ENCODE data around the gene BMP10. TPM values are rescaled to one million over a fixed set of nuclear protein-coding genes. Genes with fewer than 3 reads are reported as not detected.

BMP10 gene
- total and polyA plus RNA-seq, 10 of the 15 experiments (the other 5 are each of a cell fraction or from before 2014, with no cell fraction given) = 0.04 TPM; not detected in 9

- peaks cover 0 to 3% of the 10 kb centered on the region in 2 experiments; a peak in 2 of 4 replicates for H3K27me3 ChIP-seq (replicated peaks in 1 of 2; ENCODE audit: control insufficient read depth in 2 of 2, insufficient read depth in 2 of 2, low read length in 1 of 2)
- TF ChIP-seq CHD1 (IDR thresholded peaks at IDR 0.05; ENCODE audit: low read depth, low read length) = no peak
- no peak for TF ChIP-seq ZBTB33 (IDR thresholded peaks at IDR 0.05)
- no peak for TF ChIP-seq ELK1 (IDR thresholded peaks at IDR 0.05; ENCODE audit: low read depth, low read length)
- H3K27ac ChIP-seq (ENCODE audit: control insufficient read depth, insufficient read depth) = no peak overlapping the region
- no peaks in the 10 kb centered on the region for H3K36me3 ChIP-seq (ENCODE audit: control insufficient read depth in 2 of 2, insufficient read depth in 2 of 2, low read length in 1 of 2)
- SMC1A ChIA-PET (ENCODE audit: uncharacterized antibody, unreplicated experiment) = interaction anchor here (1.4 kb wide), 1 partner anchor 14 kb away, joined by 3 read pairs; no protein-coding TSS in a partner anchor
- POLR2A ChIA-PET = no interaction called here
- no peaks in the 10 kb centered on the region for H3K79me2 ChIP-seq (ENCODE audit: control insufficient read depth, insufficient read depth, low read length)
- DNase-seq (ENCODE audit: low read depth, low spot score) (no peak), ATAC-seq (no peak), FAIRE-seq (no peak)
- H3K4me1 ChIP-seq (ENCODE audit: control insufficient read depth, insufficient read depth, low read length) = no peaks in the 10 kb centered on the region
- H3K4me2 ChIP-seq (ENCODE audit: control insufficient read depth, insufficient read depth) = no peak overlapping the region
- CTCF ChIA-PET = interaction anchor here (0.7 to 1.2 kb wide), 2 partner anchors 82 to 799 kb away, joined by 3 read pairs; partner anchors contain the start of gene C1D
- RAD21 ChIA-PET (ENCODE audit: unreplicated experiment) = no interaction called here
- no TSS peak for BruUV-seq (replicated peaks)
- intact Hi-C loops (cut with micrococcal nuclease; ENCODE audit: unreplicated experiment) = no loop called here
- H3K9me3 ChIP-seq (replicated peaks; ENCODE audit: control insufficient read depth, insufficient read depth, low read length) = no peaks in the 10 kb centered on the region
- H3K4me3 ChIP-seq = no peak overlapping the region
- in situ Hi-C loops (cut with MboI) = no loop called here
- H3K9ac ChIP-seq (ENCODE audit: control insufficient read depth, insufficient read depth, low read length) = no peak overlapping the region
- H4K20me1 ChIP-seq (ENCODE audit: control insufficient read depth, insufficient read depth) = no peaks in the 10 kb centered on the region
- H2AFZ ChIP-seq (ENCODE audit: control insufficient read depth, low read depth, low read length) = no peak overlapping the region
These were observed 9.9 kb downstream of the BMP10 start for GRCh38 chr2:68861330-68861729.

GRCh38 chr2:68860111-68860510 lies 11.1 kb downstream of the BMP10 start:
- in situ Hi-C loops (cut with MboI) = no loop called here
- no peaks in the 10 kb centered on the region for H4K20me1 ChIP-seq (ENCODE audit: control insufficient read depth, insufficient read depth)
- no peak for DNase-seq (ENCODE audit: low read depth, low spot score)
- no peak overlapping the region for H3K27ac ChIP-seq (ENCODE audit: control insufficient read depth, insufficient read depth)
- intact Hi-C loops (cut with micrococcal nuclease; ENCODE audit: unreplicated experiment) = no loop called here
- H3K9ac ChIP-seq (ENCODE audit: control insufficient read depth, insufficient read depth, low read length) = no peak overlapping the region
- no peaks in the 10 kb centered on the region for H3K36me3 ChIP-seq (ENCODE audit: control insufficient read depth in 2 of 2, insufficient read depth in 2 of 2, low read length in 1 of 2)
- CTCF ChIA-PET = interaction anchor here (1.2 kb wide), 1 partner anchor 83 kb away, joined by 3 read pairs; no protein-coding TSS in a partner anchor
- BruUV-seq (replicated peaks) = no TSS peak
- WGBS (ENCODE audit: insufficient coverage, insufficient replicate concordance, low lambda C conversion rate, missing lambda C conversion rate) = 42% methylated on average over 3 of the region's 3 CpGs
- H3K4me3 ChIP-seq = no peak overlapping the region
- no peak for FAIRE-seq
- POLR2A ChIA-PET = no interaction called here
- H3K79me2 ChIP-seq (ENCODE audit: control insufficient read depth, insufficient read depth, low read length) = no peaks in the 10 kb centered on the region
- no peak for ATAC-seq
- RAD21 ChIA-PET (ENCODE audit: unreplicated experiment) = no interaction called here
- H3K4me1 ChIP-seq (ENCODE audit: control insufficient read depth, insufficient read depth, low read length) = no peaks in the 10 kb centered on the region
- H3K4me2 ChIP-seq (ENCODE audit: control insufficient read depth, insufficient read depth) = no peak overlapping the region
- H3K9me3 ChIP-seq (replicated peaks; ENCODE audit: control insufficient read depth, insufficient read depth, low read length) = no peaks in the 10 kb centered on the region
- H3K27me3 ChIP-seq (replicated peaks in 1 of 2; ENCODE audit: control insufficient read depth in 2 of 2, insufficient read depth in 2 of 2, low read length in 1 of 2) = peaks cover 0 to 3% of the 10 kb centered on the region in 2 experiments; a peak in 2 of 4 replicates
- SMC1A ChIA-PET (ENCODE audit: uncharacterized antibody, unreplicated experiment) = interaction anchor here (1.4 kb wide), 1 partner anchor 13 kb away, joined by 3 read pairs; no protein-coding TSS in a partner anchor
- H2AFZ ChIP-seq (ENCODE audit: control insufficient read depth, low read depth, low read length) = no peak overlapping the region
- TF ChIP-seq SIX5 (IDR thresholded peaks at IDR 0.05; ENCODE audit: low read depth, low read length, severe bottlenecking) = no peak
- no peak for TF ChIP-seq HDGF (IDR thresholded peaks at IDR 0.05)
- no peak for TF ChIP-seq EP300 (IDR thresholded peaks at IDR 0.05; ENCODE audit: borderline replicate concordance in 1 of 2, control insufficient read depth in 1 of 2, low read depth in 2 of 2, low read length in 2 of 2)
- no peak for TF ChIP-seq SMARCA5 (IDR thresholded peaks at IDR 0.05)
- no peak for TF ChIP-seq EZH2 (IDR thresholded peaks at IDR 0.05; ENCODE audit: borderline replicate concordance, control insufficient read depth, low read depth, low read length)
- TF ChIP-seq CUX1 (IDR thresholded peaks at IDR 0.05; ENCODE audit: insufficient replicate concordance, low read depth, low read length) = no peak

Measured in GM12878 (cell line).